ENCODE data around the gene RFFL.

GRCh38 chr17:35088356-35088880 is 24.9 kb upstream of the RFFL start:
- TF ChIP-seq CTCF (IDR thresholded peaks at IDR 0.05) (peak in 1 of 6 experiments; percentile 6), EP300 (IDR thresholded peaks at IDR 0.05) (no peak), POLR2A (IDR thresholded peaks at IDR 0.05) (no peak), POLR2AphosphoS5 (IDR thresholded peaks at IDR 0.05) (peak; percentile 3 to 4)
